Thoracic aorta (tissue), 2 donors: Measurements from ENCODE around the gene NOS3. TPM values are rescaled to one million over a fixed set of nuclear protein-coding genes. Genes with fewer than 3 reads are reported as not detected.

Experiments
- ATAC-seq: fragments of 150-250 bp; one replicate; pipeline ENCODE4 v1.8.0; 2017; ENCODE audit warnings: low read depth; ENCODE audit not compliant: insufficient number of reproducible peaks, low FRiP score
- DNase-seq: peaks from one replicate; pipeline ENCODE4 v3.0.0-alpha.2; 2020; ENCODE audit warnings: low spot score
- H3K27ac ChIP-seq, 2 donors: fragments of 200-600 bp; sonication (generic); 1 replicate in 1 of 2; 2 replicates in 1 of 2; pipeline ENCODE4 v1.5.1; 2016; ENCODE audit warnings: mild to moderate bottlenecking in 2 of 2, moderate library complexity in 2 of 2
- H3K27me3 ChIP-seq: fragments of 200-600 bp; sonication (generic); replicated peaks from 2 replicates; pipeline ENCODE4 v1.6.0; 2016; ENCODE audit warnings: mild to moderate bottlenecking; ENCODE audit not compliant: insufficient read depth
- H3K36me3 ChIP-seq: fragments of 200-600 bp; sonication (generic); one replicate; pipeline ENCODE4 v1.5.1; 2016
- H3K4me1 ChIP-seq, 2 donors: fragments of 200-600 bp; sonication (generic); 1 replicate in 1 of 2; 2 replicates in 1 of 2; pipeline versions ENCODE4 v1.5.1 to v1.6.0; 2016; ENCODE audit warnings: low read depth in 2 of 2, mild to moderate bottlenecking in 1 of 2; ENCODE audit not compliant: control insufficient read depth in 1 of 2
- H3K4me3 ChIP-seq: fragments of 200-600 bp; sonication (generic); 2 replicates; pipeline ENCODE4 v1.5.1; 2016; ENCODE audit warnings: mild to moderate bottlenecking
- H3K9me3 ChIP-seq: fragments of 200-600 bp; sonication (generic); 2 replicates; pipeline ENCODE4 v1.5.1; 2016
- total RNA-seq, 2 donors: library from RNA; depleted of rRNA; stranded (reverse); fragments of >200 nt; gene quantifications; one replicate each; pipeline versions ENCODE4 v1.1.0 to v1.2.3, GENCODE V29; 2016
- TF ChIP-seq, protein P1 (sequence below): fragments of 200-600 bp; sonication (generic); IDR thresholded peaks from one replicate; pipeline ENCODE4 v1.5.1; 2019; ENCODE audit warnings: antibody characterized with exemption

NOS3 gene
- total RNA-seq, 2 donors from 2014 or later, result 8.4 to 18.6 TPM

- H3K27me3 ChIP-seq, result no peaks in the 10 kb centered on the region
- H3K36me3 ChIP-seq, result no peaks in the 10 kb centered on the region
- DNase-seq (no peak), ATAC-seq (no peak)
- no peaks in the 10 kb centered on the region for H3K9me3 ChIP-seq
- TF ChIP-seq, protein P1, sequence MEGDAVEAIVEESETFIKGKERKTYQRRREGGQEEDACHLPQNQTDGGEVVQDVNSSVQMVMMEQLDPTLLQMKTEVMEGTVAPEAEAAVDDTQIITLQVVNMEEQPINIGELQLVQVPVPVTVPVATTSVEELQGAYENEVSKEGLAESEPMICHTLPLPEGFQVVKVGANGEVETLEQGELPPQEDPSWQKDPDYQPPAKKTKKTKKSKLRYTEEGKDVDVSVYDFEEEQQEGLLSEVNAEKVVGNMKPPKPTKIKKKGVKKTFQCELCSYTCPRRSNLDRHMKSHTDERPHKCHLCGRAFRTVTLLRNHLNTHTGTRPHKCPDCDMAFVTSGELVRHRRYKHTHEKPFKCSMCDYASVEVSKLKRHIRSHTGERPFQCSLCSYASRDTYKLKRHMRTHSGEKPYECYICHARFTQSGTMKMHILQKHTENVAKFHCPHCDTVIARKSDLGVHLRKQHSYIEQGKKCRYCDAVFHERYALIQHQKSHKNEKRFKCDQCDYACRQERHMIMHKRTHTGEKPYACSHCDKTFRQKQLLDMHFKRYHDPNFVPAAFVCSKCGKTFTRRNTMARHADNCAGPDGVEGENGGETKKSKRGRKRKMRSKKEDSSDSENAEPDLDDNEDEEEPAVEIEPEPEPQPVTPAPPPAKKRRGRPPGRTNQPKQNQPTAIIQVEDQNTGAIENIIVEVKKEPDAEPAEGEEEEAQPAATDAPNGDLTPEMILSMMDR, result no peak
- no peak overlapping the region for H3K4me3 ChIP-seq
- H3K4me1 ChIP-seq, result peaks cover 12 to 31% of the 10 kb centered on the region in 2 donors
- no peak overlapping the region for H3K27ac ChIP-seq
Measured at GRCh38 chr7:150975536-150976319, 15.1 kb upstream of the NOS3 start.

GRCh38 chr7:150976529-150977381, 14.1 kb upstream of the NOS3 start:
- DNase-seq (no peak), ATAC-seq (no peak)
- Histone ChIP-seq H3K4me1 (peaks cover 12 to 31% of the 10 kb centered on the region in 2 donors), H3K36me3 (no peaks in the 10 kb centered on the region), H3K27me3 (no peaks in the 10 kb centered on the region), H3K27ac (no peak overlapping the region), H3K4me3 (no peak overlapping the region), H3K9me3 (no peaks in the 10 kb centered on the region)
- TF ChIP-seq, protein P1, result no peak

DNA sequence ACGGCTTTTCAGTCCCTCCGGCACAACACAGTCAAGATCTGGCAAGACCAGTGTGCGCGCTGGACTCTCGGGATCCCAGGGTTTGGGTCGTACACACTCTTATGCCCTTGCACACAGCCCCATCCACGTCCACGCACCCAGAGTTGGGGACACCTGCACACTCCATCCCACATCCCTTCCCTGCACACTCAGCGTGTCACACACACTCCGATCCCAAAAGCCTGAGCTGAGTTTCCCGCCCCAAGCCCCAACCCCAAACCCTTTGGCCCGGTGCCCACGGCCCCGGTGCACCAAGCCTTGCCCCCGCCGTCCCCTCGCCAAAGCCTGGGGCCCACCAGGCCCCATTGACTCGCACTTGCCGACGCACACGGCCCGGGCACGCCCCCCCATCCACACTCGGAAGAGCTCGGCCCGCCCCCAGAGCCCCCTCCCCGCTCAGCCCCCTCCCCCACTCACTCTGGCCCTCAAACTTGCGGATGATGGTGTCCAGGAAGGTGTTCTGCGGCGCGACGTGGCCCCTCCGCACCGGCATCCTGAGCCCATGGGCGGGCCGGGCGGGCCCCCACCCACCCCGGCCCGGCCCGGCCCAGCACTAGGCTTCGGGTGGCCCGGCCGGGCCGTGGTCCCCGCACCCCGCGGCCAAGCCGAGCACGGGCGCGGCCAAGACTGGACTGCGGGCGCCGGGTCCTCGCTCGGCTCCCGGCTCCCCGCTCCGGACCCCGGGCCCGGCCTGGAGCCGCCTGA, 13.3 kb upstream of the NOS3 start:
- ATAC-seq (no peak), DNase-seq (no peak)
- TF ChIP-seq, protein P1, result no peak
- H3K9me3 ChIP-seq, result no peaks in the 10 kb centered on the region
- no peaks in the 10 kb centered on the region for H3K27me3 ChIP-seq
- peaks cover 12 to 31% of the 10 kb centered on the region in 2 donors for H3K4me1 ChIP-seq
- H3K27ac ChIP-seq, result no peak overlapping the region
- H3K4me3 ChIP-seq, result peak overlapping the region; percentile 27
- no peaks in the 10 kb centered on the region for H3K36me3 ChIP-seq

DNA sequence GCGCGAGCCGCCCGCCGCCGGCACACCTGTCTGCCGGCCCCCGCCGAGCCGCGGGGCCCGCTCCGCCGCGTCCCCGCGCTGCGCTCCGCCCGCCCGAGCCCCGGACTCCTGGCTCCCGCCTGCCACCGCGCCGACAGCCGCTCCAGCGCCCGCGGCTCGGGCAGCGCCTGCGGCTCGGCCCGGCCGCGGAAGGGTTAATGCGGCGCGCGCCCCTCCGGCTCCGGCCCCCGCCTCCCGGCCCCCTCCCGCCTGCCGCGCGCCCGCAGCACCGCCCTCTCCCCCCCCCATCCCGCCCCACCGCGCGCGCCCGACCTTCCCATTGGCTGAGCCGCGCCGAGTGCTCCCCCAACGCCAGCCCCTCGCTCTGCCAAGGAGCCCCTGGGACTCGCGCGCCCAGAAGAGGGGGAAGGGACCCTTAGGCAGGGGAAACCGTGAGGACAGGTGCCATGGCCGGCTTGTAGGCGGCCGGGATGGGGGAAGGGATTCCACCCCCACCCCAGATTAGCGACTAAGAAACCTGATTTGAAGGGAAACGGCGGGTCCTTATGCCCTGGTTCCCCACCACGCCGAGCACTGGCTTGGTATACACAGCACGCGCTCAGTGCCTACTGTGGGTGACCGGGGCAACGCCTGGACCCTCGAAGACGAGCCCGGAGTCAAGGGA, 12.6 kb upstream of the NOS3 start, which contains the start of gene KCNH2:
Gene KCNH2 (minus strand): TSS at position 196 of the 664 bp plus-strand sequence. CDS start 408 bp downstream, outside the sequence.
- TF ChIP-seq, protein P1, result no peak
- Histone ChIP-seq H3K27ac (no peak within 1 kb of the TSS), H3K9me3 (no peaks in the 10 kb centered on the region), H3K4me1 (peaks cover 12 to 31% of the 10 kb centered on the region in 2 donors), H3K4me3 (peak within 1 kb of the TSS; percentile 62), H3K27me3 (no peaks in the 10 kb centered on the region), H3K36me3 (no peaks in the 10 kb centered on the region)
- DNase-seq, result no peak
- no peak for ATAC-seq
